Hippocampal formation (tissue), 2 donors: Measurements from ENCODE around the gene VWA3A.
"Not testable (repeated sequence)": the region's sequence is repeated elsewhere in the genome, so short reads cannot be mapped to it uniquely, and the experiment has no call there.

ENCODE experiments used
- DNase-seq, 2 donors: peaks; one replicate each; lab custom pipeline; 2025; lab: John Stamatoyannopoulos, UW

The VWA3A gene

DNA sequence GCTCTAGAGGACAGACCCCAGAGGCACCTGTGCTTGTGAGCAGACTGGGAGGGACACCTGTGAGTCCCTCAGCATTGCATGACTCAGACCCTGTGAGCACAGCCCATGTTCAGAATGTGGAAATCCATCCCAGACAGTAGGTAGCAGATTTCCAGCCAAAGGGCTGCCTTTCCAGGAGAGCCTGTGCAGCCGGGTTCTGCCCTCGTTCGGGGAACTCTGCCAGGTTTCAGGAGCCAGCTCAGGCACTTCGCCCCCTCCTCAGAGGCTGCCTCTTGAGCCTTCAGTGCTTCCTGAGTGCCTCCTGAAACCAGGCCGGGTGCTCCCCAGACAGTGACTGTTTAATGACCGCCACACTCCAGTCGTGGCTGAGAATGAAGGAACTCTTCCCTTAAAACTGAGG lies 46.7 kb downstream of the VWA3A start:
- no peak for DNase-seq

DNA sequence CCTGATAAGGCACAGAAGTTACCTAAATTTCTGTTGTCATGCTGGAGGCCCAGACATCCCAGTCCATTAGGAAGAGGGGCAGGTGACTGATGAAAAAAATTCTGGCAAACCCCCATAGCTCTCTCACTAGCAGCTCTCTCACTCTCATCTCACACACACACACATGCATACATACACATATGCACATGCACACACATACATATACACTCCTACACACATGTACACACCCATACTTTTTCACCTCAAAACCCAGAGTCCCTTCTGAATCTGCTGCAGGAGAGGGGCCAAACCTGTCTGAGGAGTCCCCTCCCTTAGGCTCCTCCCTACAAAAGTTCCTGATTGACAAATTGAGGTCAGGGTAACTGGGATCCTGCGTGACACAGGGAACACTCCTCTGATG lies 47.4 kb downstream of the VWA3A start:
- DNase-seq: no peak

DNA sequence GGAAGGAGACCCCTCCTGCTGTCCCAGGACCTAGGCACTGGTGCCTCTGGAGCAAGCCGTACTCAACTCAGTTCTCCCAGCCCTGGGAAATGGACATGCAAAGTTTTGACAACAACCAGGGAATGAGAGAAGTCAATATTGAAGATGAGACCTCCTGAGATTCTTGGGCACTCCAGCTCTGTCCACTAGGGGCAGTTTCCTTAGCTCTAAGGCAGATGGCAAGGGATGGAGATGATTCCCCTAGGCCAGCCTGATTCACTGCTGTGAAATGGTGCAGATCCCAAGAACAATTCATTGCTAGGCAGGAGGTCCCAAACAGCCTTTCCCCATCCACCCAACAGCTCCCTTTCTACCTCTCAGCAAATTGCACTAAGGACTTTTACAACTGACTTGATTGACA lies 49.4 kb downstream of the VWA3A start:
- no peak for DNase-seq

DNA sequence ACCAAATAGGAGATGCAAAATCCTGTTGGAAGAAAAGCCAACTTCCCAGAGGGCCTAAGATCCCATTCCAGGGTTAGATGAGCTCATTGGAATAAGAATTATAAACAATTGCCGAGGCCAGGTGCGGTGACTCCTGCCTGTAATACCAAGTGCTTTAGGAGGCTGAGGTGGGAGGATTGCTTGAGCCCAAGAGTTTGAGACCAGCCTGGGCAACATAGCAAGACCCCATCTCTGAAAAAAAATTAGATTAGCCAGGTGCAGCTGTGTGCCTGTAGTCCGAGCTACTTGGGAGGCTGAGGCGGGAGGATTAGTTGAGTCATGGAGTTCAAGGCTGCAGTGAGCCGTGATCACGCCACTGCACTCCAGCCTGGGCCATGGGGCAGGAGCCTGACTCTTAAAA lies 52.2 kb downstream of the VWA3A start:
- no peak for DNase-seq

DNA sequence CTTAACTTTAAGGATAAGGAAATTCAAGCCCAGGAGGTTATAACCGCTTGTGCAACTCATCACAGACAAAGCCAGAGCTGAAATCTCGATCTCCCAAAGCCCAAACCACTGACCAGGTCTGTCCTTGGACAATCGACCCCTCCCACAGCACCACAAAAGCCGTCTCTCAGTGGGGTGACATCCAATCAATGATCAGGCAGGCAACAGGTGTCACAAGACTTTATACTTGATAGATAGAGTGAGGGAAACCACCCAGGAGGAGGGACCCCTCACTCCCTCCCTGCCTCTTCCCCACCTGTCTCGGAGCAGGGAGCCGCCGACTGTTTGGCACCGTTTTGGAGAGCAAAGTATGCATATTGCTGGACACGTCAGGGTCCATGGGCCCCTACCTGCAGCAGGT lies 55.5 kb downstream of the VWA3A start:
- no peak for DNase-seq

DNA sequence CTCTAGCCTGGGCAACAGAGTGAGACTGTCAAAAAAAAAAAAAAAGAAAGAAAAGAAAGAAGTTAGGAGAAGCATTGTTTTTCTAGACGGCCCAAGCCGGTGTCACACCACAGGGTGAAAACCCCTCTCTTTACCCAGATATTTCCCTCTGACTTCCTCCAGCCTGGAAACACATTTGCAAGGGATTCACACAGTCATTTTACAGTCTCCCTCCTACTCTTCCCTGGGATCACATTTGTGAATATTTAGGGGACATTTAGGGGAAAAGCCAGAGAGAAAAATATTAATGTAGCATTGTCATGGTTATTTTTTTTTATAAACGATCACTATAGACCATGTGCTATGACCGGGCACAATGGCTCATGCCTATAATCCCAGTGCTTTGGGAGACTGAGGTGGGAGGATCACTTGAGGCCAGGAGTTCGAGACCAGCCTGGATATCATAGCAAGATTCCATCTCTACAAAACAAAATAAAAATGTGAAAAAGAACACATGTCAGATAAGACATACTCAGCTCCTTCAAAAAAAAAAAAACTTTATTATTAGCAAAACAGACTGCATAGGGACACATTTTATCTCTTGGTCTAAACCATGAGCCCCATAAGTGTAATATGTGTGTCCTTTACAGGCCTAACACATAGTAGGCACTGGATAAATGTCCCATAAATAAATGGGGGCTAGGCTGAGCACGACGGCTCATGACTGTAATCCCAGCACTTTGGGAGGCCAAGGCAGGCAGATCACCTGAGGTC lies 59.1 kb downstream of the VWA3A start:
- no peak for DNase-seq

DNA sequence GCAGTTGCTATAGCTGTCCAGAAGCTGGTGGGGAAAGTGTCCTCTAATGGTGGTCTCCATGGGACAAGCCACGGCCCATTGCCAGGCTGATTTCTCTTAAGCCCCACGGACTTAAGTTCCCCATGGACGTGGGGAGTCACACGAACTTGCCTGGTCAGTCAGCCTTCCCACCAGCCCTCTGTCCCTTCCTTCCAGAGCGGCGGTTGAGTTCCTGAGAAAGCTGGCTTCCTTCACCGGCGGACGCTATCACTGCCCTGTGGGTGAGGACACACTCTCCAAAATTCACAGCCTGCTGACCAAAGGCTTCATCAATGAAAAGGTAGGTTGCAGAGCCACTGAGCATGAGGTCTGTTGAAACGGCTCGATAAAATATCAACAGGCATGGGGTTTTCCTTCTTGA lies 60.0 kb downstream of the VWA3A start:
- no peak for DNase-seq

DNA sequence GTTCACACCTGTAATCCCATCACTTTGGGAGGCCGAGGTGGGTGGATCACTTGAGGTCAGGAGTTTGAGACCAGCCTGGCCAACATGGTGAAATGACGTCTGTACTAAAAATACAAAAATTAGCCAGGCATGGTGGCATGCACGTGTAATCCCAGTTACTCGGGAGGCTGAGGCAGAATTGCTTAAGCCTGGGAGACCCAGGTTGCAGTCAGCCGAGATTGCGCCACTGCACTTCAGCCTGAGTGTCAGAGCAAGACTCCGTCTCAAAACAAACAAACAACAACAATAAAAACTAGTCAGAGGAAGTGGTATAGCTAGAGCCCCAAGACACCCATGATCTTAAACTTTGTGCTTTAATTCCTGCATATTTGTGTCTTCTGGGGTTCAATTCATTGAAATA lies 60.7 kb downstream of the VWA3A start:
- DNase-seq: not testable (repeated sequence)

DNA sequence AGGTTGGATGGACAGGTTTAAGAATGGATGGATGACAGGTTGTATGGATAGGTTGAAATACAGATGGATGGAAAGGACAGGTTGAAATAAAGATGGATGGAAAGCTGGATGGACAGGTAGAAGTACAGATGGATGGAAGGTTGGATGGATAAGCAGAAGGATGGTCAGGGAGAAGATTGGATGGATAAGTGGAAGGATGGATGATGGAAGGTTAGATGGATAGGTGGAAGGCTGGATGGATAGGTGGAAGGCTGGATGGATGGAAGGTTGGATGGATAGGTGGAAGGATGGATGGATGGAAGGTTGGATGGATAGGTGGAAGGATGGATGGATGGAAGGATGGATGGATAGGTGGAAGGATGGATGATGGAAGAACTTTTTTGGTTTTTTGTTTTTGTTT lies 69.1 kb downstream of the VWA3A start:
- DNase-seq: no peak

DNA sequence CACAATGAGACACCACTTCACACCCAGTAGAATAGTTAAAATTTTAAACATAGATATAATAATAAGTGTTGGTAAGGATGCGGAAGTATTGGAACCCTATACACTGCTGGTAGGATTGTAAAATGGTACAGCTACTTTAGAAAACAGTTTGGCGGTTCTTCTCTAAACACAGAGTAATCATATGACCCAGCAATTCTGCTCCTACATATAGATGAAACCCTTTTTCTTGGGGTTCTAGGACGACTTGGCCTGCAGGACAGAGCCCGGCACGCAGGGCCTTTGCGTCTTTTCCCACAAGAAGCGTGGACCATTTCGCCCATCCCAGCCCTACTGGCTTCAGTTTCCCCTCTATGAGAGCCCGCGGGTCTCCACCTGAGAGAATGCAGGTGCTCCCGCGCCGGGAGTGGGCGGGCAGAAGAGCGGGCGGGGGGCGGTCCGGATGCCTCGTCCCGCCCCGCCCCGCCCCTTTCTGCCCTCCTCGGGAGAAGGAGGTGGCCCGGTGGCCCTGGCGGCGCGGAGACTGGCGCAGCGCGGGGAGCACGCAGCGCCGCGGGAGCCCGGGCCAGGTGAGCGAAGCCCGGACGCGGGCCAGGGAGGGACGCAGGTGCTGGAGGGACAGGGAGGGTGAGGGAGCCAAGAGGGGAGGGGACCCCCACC lies 69.8 kb downstream of the VWA3A start, which contains the start of gene SDR42E2:
SDR42E2 (plus strand) TSS at position 508 of the 657 bp plus-strand sequence. CDS start 3,077 bp downstream, outside the sequence.
- DNase-seq: no peak

DNA sequence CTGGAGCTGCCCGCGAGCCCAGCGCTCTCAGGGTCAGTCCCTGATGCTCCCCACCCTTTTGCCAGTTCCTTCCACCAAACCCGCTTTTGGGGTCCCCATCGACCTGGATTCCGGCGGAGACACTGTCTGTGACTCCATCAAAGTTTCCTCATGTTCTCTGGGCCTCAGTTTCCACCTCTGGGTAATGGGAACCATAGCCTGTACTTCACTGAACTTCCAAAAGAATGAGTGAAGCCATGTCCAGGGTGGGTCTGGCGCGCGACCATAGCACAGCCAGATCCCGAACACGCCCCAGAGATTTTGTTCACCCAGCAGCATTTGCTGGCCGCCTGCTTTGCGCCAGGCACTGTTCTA lies 70.3 kb downstream of the VWA3A start:
- no peak for DNase-seq

DNA sequence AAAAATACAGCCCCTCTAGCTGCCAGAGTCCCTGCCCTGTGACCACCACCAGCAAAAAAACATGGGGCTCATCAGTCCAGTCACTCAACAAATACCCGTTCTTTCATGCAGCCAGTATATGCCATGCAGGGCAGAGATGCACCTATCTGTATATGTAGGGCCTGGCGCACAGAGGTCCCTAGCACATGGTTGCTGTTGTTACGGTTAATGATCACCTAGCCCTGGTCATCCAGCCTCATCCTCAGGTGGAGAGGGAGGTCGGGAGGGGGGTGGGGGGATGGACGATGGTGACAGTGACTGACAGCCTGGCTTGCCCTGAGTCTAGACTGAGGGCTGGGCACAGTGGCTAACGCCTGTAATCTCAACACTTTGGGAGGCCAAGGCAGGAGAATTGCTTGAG lies 71.5 kb downstream of the VWA3A start:
- no peak for DNase-seq

DNA sequence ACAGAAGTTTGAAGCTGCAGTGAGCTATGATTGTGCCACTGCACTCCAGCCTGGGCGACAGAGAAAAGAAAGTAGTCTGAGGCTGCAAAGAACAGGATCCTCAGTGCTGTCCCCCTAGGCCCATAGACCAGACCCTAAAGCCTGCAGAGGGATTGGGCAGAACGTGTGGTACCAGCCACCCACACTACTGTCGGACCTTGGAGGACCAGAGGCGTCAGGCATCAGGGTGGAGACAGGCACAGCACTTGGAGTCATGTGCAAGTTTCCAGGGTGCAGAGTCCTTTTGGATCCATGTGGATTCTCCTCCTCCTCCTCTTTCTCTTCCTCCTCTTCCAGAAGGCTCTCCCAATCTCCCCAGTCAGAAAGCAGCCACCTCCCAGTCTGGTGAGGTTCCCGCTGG lies 72.1 kb downstream of the VWA3A start:
- no peak for DNase-seq

DNA sequence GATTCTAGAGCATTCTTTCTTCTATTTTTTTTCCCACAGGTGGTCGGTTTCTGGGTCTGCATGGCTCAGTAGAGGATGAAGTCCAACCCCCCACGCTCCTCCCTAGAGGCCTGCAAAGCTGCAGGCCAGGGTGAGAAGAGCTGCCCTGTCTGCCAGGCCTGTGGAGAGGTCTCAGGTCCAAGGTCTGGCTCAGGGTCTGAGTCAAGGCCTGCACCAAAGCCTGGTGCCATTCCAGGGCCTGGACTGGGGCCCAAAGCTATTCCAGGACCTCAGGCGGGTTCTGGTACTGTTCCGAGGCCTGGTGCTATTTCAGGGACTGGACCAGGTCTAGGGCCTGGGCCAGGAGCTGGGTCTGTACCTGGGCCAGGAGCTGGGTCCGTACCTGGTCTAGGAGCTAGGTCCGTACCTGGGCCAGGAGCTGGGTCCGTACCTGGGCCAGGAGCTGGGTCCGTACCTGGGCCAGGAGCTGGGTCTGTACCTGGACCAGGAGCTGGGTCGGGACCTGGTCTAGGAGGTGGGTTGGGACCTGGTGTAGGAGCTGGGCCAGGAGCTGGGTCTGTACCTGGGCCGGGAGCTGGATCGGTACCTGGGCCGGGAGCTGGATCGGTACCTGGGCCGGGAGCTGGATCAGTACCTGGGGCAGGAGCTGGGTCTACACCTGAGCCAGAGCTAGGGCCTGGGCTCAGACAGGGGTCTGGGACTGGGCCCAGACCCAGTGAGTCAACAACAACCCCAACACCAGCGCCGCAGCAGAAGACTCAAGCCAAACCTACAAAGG lies 73.4 kb downstream of the VWA3A start:
- no peak for DNase-seq

DNA sequence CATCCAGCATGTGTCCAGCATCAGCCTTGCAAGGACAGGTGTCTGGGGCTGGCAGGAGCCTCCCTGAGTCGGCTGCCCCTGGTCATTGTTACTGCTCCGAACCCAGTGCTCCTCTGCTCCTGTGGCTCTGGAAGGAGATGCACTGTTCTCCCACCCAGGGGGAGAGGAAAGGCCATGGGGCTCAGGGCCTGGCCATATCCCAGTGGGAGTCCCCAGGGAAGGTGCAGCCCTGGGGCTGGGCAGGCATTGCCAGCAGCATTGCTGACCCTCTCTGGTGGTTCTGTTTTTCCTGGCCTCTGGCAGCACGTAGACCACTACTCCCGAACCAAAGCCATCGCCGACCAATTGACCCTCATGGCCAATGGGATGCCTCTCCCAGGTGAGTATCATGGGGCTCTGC lies 79.6 kb downstream of the VWA3A start:
- no peak for DNase-seq

DNA sequence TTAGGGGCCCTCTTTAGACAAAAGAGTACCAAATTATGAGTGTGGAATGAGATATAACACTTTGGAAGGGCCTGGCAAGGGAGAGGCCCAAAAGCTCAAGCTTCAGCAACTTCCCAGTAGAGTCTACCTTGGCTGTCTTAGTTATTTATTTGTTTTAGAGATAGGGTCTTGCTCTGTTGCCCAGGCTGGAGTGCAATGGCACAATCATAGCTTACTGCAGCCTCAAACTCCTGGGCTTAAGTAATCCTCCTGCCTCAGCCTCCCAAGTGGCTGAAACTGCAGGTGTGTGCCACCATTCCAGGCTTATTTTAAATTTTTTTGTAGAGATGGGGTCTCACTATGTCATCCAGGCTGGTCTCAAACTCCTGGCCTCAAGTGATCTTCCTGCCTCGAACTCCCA lies 80.3 kb downstream of the VWA3A start:
- not testable (repeated sequence) for DNase-seq

DNA sequence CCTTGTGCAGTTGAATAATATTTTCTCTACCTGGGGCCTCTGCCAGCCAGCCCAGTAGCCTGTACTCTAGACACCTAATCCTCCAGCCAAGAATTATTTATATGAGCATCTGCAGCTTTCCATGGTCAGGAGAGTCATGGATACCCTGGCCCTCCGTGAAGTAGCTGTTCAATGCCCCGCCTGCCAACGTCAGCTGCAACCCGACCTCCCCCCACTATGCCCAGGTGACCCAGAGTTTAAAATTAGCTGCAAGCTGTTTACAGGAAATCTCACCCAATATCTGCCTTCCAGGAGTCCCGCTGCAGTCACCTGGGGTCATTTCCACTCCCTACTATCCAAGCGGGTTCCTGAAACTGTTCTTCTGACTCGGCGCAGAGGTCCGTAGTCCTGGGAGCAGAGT lies 82.3 kb downstream of the VWA3A start:
- no peak for DNase-seq

DNA sequence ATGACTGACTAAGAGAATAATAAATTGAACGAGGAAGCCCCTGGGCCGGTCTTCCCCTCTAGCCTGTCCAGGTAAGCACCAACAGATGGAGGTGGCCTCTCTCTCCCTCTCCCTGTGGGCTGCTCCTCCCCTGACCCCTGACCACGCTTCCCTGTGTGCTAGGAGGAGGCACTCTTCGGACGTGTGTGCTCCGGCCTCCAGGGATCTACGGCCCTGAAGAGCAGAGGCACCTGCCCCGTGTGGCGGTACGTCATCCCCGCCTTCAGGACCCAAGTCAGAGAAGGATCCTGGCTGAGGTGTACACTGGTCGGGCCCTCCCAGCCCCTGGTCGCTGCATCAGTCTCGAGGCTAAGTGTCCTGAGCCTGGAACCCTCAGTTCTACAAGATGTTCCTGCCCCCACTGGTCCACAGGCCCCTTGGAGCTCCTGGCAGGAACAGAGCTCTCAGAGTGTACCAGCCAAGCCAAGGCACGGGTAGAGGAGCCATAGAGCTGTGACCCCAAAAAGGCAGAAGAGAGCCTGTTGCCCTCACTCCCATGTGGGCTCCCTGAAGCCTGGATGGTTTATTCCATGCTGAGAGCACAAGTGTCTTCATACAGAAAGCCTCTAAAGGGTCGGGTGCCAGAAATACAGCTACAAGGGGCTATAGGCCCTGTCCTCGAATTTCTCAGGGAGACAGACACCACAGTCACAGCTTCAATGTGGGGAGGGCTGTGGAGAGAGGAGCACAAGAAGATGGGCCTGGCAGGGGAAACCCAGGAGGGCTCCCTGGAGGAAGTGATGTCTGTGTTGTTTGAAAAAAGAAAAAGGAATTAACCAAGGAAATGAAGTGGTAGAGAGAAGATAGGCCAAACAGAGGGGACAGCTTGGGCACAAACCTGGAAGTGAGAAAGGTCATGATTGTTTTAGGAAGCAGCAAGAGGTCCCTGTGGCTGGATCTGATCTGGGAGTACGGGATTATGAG lies 85.9 kb downstream of the VWA3A start:
- no peak for DNase-seq

DNA sequence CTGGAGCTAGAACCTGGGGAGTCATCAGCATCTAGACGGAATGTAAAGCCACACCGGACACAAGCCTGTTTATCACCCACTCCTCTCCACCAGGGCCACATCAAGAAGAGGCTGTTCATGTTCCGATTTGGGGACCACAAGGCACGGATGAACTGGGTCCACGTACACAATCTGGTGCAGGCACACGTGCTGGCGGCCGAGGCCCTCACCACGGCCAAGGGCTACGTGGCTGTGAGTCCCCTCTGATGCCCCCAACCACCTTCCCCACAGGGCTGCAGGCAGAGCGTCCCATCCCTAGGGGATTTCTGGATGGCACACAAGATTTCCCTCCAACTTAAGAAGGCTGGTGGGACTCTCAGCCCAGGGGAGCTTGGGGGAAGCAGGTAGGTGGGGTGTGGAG lies 89.1 kb downstream of the VWA3A start:
- DNase-seq: no peak

DNA sequence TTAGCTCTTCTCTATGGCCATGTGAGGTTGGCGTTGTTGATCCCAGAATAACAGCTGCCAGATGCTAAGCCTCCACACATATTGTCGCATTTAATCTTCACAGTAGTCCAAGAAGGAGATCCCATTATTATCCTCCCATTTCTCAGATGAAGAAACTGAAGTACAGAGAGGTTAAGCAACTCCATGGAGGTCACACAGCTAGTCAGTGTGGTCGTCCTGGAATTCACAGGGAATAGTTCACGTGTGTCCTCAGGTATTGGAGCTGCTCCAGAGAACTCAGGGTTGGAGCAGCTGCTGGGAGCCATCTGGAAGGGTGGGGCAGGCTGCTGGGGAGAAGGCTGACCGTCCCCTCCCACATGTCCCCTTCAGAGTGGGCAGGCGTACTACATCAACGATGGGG lies 89.5 kb downstream of the VWA3A start:
- no peak for DNase-seq

DNA sequence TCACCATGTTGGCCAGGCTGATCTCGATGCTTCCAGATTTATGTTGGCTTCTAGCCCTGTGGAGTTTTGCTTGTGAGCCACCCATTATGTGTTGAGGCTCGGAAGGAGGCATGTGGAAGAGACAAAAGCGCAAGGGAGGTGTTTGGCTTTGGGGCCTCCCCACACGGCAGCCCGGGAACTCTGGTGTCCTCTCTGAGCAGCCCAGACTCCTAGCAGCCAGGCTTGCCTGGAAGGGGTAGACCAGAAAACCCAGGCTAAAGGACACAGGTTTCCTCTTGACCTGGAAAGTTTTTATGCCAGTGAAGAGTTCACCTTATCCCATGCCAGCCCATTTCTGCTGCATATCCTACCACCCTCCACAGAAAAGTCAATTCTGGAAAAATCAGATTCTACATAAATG lies 91.0 kb downstream of the VWA3A start:
- no peak for DNase-seq
